Measurements from ENCODE around the gene SH3RF1.

The SH3RF1 gene

GRCh38 chr4:169045862-169046584 is 224.7 kb downstream of the SH3RF1 start:
- no peak for DNase-seq (ENCODE audit: low read depth)
- no peak overlapping the region for H3K4me3 ChIP-seq (ENCODE audit: low read depth, low read length)
- TF ChIP-seq POLR2A (IDR thresholded peaks at IDR 0.05; ENCODE audit: extremely low read depth, insufficient read length) (no peak), MAX (IDR thresholded peaks at IDR 0.05; ENCODE audit: low read depth, low read length) (no peak), MYC (IDR thresholded peaks at IDR 0.05; ENCODE audit: low read depth, low read length) (no peak)
- TF ChIP-seq, protein P1, sequence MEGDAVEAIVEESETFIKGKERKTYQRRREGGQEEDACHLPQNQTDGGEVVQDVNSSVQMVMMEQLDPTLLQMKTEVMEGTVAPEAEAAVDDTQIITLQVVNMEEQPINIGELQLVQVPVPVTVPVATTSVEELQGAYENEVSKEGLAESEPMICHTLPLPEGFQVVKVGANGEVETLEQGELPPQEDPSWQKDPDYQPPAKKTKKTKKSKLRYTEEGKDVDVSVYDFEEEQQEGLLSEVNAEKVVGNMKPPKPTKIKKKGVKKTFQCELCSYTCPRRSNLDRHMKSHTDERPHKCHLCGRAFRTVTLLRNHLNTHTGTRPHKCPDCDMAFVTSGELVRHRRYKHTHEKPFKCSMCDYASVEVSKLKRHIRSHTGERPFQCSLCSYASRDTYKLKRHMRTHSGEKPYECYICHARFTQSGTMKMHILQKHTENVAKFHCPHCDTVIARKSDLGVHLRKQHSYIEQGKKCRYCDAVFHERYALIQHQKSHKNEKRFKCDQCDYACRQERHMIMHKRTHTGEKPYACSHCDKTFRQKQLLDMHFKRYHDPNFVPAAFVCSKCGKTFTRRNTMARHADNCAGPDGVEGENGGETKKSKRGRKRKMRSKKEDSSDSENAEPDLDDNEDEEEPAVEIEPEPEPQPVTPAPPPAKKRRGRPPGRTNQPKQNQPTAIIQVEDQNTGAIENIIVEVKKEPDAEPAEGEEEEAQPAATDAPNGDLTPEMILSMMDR (IDR thresholded peaks at IDR 0.05; ENCODE audit: low read depth, low read length) = no peak

- DNase-seq (ENCODE audit: low read depth) = no peak
- TF ChIP-seq, protein P1 (IDR thresholded peaks at IDR 0.05; ENCODE audit: low read depth, low read length) = no peak
- TF ChIP-seq MYC (IDR thresholded peaks at IDR 0.05; ENCODE audit: low read depth, low read length) = no peak
- no peak for TF ChIP-seq MAX (IDR thresholded peaks at IDR 0.05; ENCODE audit: low read depth, low read length)
- no peak for TF ChIP-seq POLR2A (IDR thresholded peaks at IDR 0.05; ENCODE audit: extremely low read depth, insufficient read length)
- no peak overlapping the region for H3K4me3 ChIP-seq (ENCODE audit: low read depth, low read length)
These were observed 225.9 kb downstream of the SH3RF1 start for GRCh38 chr4:169044714-169045447.

Data from NB4 (cell line).